Ramos (cell line): ENCODE measurements around the gene MAST2.
"Not testable (repeated sequence)": the region's sequence is repeated elsewhere in the genome, so short reads cannot be mapped to it uniquely, and the experiment has no call there.

ENCODE experiments used
- in situ Hi-C: fragments of 300-500 bp; cut with MboI; formaldehyde crosslinking; loops from one replicate; pipeline ENCODE4 v1.14.3; 2022; ENCODE audit warnings: low sequenced_read_pairs; ENCODE audit not compliant: unreplicated experiment

MAST2 gene

DNA sequence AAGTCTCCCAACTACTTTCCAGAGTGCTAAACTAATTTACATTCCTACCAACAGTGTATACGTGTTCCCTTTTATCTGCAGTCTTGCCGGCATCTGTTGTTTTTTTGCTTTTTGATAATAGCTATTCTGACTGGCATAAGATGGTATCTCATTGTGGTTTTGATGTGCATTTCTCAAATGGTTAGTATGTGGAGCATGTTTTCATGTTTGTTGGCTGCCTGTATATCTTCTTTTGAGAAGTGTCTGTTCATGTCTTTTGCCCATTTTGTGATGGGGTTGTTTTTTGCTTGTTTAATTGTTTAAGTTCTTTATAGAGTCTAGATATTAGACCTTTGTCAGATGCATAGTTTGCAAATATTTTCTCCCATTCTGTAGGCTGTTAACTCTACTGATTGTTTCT is 46.6 kb downstream of the MAST2 start:
- in situ Hi-C loops: no loop called here

DNA sequence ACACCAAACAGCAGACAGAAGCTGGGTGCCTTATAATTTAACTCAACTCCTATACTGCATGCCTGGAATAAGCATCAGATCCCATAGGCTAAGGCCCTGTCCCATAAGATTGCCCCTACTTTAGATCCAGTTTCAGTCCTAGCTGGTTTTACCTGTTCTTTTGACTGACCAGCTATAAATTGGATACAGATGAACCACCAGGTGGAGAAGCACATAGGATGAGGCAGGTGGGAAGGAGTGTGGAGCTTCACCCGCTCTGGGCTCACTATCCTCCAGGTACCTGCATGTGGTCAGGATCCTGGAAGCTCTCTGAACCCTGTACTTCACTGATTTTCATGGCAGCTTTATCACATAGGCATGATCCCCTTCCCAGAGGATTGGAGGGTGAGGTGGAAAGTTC is 51.3 kb downstream of the MAST2 start:
- in situ Hi-C loops: no loop called here

GRCh38 chr1:45857101-45857700 is 53.8 kb downstream of the MAST2 start:
- in situ Hi-C loops: no loop called here

- in situ Hi-C loops: not testable (repeated sequence)
Observed at GRCh38 chr1:45857755-45858492, 54.5 kb downstream of the MAST2 start.

DNA sequence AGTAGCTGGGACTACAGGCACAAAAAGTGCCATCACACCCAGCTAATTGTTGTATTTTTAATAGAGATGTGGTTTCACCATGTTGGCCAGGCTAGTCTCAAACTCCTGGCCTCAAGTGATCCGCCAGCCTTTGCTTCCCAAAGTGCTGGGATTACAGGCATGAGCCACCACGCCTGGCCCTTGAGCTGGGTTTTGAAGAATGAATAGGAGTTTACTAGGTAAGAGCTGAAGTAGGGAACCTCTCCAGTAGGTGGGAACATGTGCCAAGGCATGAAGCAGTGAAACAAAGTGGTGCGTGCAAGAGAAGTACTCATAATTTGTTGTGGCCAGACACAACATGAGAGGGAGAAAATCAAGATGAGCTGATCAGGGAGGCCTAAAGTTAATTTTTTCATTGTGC is 55.8 kb downstream of the MAST2 start:
- in situ Hi-C loops: no loop called here

- in situ Hi-C loops: no loop called here
Observed at GRCh38 chr1:45862008-45862407, 58.6 kb downstream of the MAST2 start.

- in situ Hi-C loops: no loop called here
Observed at GRCh38 chr1:45863218-45863617, 59.8 kb downstream of the MAST2 start.

- in situ Hi-C loops: no loop called here
Observed at GRCh38 chr1:45864167-45865106, 61.0 kb downstream of the MAST2 start.

DNA sequence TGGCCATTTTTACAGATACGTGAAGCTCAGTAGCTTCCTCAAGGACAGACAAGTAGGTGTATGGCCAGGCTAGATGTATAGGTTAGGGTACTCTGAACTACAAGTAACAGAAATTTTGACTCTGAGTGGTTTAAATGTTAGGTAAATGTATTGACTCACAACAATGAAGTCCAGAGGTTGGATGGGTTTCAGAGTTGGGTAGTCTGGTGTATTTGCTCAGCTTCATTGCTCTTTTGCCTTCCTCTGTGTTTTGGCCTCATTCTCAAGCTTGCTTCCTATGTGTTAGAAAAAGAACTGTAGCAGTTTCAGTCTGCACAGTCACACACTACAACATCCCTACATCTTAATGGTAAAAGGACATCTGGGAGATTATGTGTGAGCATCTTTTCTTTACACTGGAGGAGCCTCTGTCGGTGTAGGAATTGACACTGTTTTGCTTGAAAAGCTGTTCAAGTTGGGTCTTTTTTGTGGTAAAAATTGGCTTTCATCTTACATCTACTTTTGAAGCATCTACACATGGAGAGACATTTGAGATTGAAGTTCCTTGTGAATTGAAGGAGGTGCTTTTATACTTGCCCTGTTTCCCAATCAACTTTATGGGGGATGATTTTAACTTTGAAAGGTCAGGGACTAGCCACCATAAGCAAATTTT is 64.4 kb downstream of the MAST2 start:
- in situ Hi-C loops: no loop called here

GRCh38 chr1:45868861-45869260 is 65.4 kb downstream of the MAST2 start:
- in situ Hi-C loops: no loop called here

DNA sequence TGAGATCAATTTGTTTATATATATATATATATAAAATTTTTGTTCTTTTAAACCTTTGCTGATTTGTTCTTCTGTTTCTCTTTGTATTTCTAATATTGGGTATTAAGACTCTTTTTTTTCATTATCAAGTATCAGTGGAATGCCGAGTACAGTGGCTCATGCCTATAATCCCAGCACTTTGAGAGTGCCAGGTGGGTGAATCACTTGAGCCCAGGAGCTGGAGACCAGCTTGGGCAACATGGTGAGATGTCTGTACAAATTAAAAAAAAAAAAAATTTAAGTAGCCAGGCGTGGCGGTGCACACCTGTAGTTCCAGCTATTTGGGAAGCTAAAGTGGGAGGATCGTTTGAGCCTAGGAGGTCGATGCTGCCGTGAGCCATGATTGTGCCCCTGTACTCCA is 67.1 kb downstream of the MAST2 start:
- in situ Hi-C loops: no loop called here

DNA sequence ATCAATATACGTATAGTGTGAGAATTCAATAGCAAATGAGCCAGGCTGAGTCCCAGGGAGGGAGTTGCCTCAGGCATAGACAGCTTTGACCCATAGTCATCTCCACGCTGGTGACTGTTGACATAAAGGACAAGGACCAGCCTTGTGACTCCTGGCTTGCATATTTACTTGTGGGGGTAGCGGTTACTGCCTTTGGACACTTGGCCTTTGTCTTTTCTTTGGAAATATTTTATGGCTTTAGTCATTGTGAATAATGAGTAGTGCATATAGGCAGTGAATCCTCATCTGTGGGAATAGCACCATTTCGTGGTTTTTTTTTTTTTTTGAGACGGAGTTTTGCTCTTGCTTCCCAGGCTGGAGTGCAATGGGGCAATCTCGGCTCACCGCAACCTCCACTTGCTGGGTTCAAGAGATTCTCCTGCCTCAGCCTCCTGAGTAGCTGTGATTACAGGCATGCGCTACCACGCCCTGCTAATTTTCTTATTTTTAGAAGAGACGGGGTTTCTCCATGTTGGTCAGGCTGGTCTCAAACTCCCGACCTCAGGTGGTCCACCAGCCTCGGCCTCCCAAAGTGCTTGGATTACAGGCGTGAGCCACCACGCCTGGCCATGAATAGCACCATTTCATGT is 68.9 kb downstream of the MAST2 start:
- in situ Hi-C loops: not testable (repeated sequence)

- in situ Hi-C loops: no loop called here
Observed at GRCh38 chr1:45876000-45876617, 72.7 kb downstream of the MAST2 start.

GRCh38 chr1:45877264-45877663 is 73.9 kb downstream of the MAST2 start:
- in situ Hi-C loops: no loop called here

DNA sequence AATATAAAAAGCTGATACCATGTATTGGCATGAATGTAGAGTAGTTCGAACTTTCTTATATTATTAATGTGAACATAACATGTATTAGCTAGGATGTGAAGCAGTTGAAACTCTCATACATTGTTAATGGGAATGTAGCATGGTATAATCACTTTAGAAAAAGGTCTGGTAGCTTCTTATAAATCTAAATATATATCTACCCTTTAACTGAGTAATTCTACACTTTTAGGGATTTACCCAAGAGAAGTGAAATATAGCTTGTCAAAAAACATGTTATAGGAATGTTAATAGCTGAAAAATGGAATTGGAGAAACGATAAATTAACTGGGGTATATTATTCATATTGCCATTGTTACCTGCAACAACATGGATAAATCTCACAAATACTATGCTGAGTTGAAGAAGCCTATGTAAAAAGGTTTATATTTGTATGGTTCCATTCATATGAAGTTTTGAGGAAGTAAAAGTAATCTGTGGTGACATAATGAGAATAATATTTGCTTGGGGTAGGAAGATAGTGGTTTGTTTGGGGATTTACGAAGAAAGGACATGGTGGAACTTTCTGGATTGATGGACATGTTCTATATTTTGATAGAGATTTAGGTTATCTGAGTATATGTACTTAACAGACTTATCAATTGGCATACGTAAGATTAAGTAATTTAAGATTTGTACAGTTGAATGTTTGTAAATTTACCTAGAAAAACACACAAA is 76.6 kb downstream of the MAST2 start:
- in situ Hi-C loops: no loop called here

DNA sequence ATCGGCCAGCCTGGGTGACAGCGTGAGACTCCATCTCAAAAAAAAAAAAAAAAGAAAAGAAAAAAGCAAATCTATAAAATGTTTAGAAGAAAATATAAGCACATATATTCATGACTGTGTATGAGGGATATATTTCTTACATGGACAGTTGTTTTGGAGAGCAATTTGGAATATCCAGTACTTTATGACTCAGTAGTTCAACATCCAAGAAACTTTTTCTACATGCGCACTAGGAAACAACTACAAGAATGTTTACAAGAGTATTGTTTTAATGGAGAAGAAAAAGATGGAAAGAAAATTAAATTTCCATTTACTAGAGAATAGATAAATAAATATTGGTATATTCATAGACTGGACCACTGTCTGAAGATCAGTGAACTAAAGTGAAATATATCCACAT is 77.5 kb downstream of the MAST2 start:
- in situ Hi-C loops: no loop called here

DNA sequence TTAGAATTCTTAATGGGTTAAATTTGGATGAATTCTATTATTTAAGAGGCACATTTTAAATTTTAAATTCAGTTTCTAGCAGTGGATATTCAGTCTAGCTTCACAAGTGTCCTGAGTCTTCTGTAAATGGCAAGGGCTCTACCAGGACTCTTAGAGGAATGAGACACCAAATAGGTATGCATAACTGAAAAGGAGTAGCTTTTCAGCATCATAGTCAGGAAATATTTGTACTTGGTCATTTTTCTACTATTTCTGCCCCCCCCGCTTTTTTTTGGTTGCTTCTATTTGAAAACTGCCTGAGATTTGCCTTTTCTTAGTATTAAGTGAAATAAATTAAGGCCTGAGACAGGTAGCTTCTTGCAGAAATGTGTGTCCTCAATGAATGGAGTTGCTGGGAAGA is 80.2 kb downstream of the MAST2 start:
- in situ Hi-C loops: no loop called here

GRCh38 chr1:45884700-45885099 is 81.3 kb downstream of the MAST2 start:
- in situ Hi-C loops: no loop called here

GRCh38 chr1:45886229-45886628 is 82.8 kb downstream of the MAST2 start:
- in situ Hi-C loops: no loop called here
